Stimulated activated CD8-positive, alpha-beta memory T cell treated with anti-CD3 and anti-CD28 coated beads, Interleukin-15, amount 100 ng/mL, for 24 hours (primary cell): Measurements from ENCODE around the gene MAP1LC3C.

ENCODE experiments used
- DNase-seq: peaks from one replicate; pipeline ENCODE4 v3.0.0-alpha.2; 2020; ENCODE audit warnings: low read depth

MAP1LC3C gene

DNA sequence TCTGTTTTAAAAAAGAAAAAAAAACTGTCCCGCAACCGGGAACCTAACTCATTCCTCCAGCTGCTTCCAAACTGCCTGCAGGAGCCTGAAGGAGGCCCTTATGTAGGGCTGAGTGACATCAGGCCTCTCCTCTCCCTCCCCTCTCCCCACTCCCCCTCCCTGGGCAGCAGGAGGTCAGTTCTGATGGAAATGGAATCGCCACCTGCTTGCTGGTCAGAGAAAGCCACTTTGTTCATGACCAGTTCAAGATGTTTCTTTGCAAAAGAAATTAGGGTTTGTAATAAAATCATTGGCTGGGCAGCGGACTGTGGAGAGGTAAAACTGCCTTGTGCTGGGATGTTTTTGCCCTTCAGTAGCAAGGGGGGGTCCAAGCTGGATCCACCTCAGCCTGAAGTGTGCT lies at the start of gene MAP1LC3C:
TSS of gene MAP1LC3C (minus strand) at position 73 of the 400 bp plus-strand sequence. CDS start 90 bp downstream, outside the sequence.
- DNase-seq, result no peak

DNA sequence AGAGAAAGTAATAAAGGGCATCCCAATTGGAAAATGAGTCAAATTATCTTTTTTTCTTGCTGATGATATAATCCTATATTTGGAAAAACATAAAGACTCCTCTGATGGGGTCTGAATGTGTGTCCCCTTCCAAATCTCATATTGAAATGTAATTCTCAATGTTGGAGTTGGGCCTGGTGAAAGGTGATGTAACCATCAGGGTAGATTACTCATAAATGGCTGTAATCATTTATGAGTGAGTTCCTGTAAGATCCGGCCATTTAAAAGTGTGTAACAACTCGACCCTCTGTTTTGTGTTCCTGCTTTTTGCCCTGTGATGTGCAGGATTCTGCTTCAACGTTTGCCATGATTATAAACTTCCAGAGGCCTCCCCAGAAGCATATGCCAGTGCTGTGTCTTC lies 44.3 kb upstream of the MAP1LC3C start:
- DNase-seq, result no peak

- no peak for DNase-seq
Measured at GRCh38 chr1:242034392-242034791, 35.5 kb upstream of the MAP1LC3C start.

DNA sequence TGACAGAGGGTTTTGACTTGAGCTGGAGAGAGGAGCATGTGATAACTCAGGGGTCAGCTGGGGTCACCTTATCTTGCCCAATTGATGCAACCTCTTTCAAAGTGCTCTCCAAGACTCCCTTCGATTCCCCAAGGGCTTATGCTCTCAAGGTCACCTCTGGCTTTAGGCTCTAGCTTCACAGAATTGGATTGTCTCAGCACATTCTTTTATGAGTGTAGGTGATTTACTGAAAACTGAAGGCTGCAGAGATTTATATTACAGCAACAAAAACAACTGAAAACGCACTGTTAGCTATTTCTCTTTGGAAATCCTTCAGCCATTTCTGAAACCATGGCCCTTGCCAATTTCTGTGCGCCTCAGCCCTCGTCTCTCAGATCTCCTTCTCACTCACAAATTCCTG lies 34.5 kb upstream of the MAP1LC3C start:
- no peak for DNase-seq

GRCh38 chr1:242030071-242030470 lies 31.2 kb upstream of the MAP1LC3C start:
- no peak for DNase-seq

GRCh38 chr1:242025681-242026080 lies 26.8 kb upstream of the MAP1LC3C start:
- DNase-seq, result no peak

DNA sequence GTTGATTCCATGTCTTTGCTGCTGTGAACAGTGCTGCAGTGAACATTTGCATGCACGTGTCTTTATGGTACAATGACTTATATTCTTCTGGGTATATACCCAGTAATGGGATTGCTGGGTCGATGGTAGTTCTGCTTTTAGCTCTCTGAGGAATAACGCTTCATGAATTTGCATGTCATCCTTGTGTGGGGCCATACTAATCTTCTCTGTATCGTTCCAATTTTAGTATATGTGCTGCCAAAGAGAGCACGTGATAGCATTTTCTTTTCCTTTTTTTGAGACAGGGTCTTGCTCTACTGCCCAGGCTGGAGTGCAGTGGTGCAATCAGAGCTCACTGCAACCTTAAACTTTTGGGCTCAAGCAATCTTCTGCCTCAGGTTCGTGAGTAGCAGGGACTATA lies 24.9 kb upstream of the MAP1LC3C start:
- no peak for DNase-seq

- no peak for DNase-seq
Measured at GRCh38 chr1:242019018-242019417, 20.1 kb upstream of the MAP1LC3C start.

DNA sequence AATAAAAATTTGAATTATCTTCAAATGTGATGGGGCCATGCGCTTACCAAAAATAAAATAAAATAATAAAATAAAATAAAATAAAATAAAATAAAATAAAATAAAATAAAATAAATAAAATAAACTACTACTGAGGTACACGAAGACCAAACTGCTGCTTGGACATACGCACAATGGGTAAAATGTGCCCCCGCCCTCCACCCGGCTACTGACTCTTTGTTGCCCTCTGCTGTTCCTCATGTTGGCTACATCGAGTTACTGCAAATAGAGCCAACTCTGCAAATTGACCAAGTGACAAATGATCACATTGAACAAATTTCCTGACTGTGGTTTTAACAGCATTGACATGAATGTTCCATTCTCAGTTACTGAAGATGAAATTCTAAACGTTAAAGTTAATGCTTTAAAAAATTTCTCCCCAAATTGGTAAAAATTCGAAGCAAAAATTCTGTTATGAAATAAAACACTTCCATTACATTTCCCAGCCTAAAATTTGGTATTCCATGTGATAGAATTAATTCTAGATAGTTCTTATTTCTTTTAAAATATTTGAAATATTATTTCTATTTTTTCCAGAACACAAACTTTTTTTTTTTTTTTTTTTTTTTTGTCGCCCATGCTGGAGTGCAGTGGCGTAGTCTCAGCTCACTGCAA lies 18.8 kb upstream of the MAP1LC3C start:
- DNase-seq, result no peak

GRCh38 chr1:242016479-242016878 lies 17.6 kb upstream of the MAP1LC3C start:
- no peak for DNase-seq

GRCh38 chr1:242011894-242012660 lies 13.2 kb upstream of the MAP1LC3C start:
- DNase-seq, result no peak

DNA sequence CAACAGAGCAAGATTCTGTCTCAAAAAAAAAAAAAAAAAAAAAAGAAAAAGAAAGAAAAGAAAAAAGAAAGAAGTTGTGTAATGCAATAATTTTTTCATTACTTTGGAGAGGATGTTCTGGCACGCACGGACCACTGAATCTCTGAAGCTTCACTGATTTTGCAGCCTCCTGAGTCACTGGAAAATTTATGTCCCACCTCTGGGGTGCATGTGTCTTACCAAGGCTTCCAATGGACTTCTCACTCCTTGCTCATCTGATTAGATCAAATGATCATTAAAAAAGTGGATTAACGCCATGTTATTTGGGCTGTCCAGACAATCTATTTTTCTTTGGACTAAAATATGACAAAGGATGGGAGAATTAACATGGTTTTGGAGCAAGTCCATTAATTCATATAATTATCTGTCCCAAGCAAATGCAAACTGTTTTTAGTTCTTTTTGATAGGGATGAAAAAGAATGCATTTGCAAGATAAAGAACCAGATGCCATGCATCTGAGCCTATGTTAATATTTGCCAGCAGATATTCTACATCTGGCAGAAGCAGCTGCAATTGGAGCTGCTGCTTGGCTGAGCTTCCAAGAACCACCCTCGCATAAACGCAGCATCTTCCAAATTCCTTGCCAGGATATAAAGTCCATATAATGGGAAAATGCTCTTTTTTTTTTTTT lies 10.1 kb upstream of the MAP1LC3C start:
- no peak for DNase-seq

GRCh38 chr1:242006976-242007375 lies 8.1 kb upstream of the MAP1LC3C start:
- DNase-seq, result no peak

GRCh38 chr1:242005866-242006535 lies 7.1 kb upstream of the MAP1LC3C start:
- no peak for DNase-seq

GRCh38 chr1:242004751-242005495 lies 6.0 kb upstream of the MAP1LC3C start:
- no peak for DNase-seq

DNA sequence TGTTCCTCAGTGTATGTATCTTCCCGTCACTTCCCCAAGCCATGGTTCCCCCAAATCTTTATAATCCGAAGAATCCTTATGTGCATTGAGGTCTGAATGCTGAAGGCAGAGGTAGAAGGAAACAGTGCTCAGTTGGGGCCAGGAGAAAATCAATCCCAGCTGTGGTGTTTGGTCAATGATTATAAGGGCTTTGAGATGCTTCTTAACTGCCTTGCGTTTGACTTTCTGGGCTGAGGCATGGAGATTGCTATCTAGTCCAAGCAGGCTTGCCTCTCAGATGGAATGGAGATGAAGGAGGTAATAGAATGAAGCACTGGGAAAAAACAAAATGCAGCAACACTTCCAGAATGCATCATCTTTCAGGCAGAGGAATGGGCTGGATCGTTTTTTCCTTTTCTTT lies 3.6 kb upstream of the MAP1LC3C start:
- no peak for DNase-seq

- DNase-seq, result no peak
Measured at GRCh38 chr1:242002072-242002471, 3.2 kb upstream of the MAP1LC3C start.

- no peak for DNase-seq
Measured at GRCh38 chr1:242000434-242000833, 1.5 kb upstream of the MAP1LC3C start.

GRCh38 chr1:241998412-241998921 lies 431 bp downstream of the MAP1LC3C start:
- peak; percentile 23 for DNase-seq

DNA sequence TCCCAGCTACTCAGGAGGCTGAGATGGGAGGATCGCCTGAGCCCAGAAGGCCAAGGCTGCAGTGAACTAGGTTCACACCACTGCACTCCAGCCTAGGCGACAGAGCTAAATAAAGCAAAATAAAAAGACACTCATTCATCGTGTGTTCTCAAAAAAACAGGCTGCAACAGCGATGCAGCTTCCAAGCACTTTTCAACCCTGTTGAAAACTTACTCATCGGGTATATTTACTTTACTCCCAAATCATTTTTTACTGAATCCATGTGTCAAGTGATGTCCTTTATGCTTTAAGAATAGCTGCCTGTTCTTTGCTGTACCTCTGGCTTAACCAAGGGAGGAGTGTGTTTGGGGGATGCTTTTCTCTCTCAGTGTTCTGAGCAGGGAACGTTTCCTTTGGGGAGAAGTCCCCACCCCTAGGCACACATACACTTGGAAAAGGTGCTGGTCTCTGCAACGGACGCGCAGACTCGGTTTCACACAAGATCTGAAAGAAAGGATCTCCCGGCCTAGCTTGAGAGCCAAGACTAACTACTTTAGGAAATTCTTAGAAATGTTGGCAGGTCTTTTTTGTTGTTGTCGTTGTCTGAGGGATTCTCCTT lies 1.4 kb downstream of the MAP1LC3C start:
- no peak for DNase-seq

DNA sequence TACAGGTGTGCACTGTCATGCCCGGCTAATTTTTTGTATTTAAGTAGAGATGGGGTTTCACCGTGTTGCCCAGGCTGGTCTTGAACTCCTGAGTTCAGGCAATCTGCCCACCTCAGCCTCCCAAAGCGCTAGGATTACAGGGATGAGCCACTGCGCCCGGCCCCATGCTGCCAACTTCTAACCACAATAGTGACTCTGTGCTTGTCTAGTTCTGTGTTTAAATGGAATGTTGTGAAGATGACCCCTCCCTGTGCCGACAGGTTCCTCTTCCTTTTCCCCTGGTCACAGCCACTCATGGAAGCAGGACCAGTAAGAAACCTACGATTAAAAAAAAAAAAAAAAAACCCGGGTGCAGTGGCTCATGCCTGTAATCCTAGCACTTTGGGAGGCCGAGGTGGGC lies 4.7 kb downstream of the MAP1LC3C start:
- DNase-seq, result no peak
